Measurements from ENCODE around the gene KRT85. TPM values are rescaled to one million over a fixed set of nuclear protein-coding genes. Genes with fewer than 3 reads are reported as not detected.
"Not testable (repeated sequence)": the region's sequence is repeated elsewhere in the genome, so short reads cannot be mapped to it uniquely, and the experiment has no call there.

The KRT85 gene
- total RNA-seq, 2 donors from 2014 or later = not detected

DNA sequence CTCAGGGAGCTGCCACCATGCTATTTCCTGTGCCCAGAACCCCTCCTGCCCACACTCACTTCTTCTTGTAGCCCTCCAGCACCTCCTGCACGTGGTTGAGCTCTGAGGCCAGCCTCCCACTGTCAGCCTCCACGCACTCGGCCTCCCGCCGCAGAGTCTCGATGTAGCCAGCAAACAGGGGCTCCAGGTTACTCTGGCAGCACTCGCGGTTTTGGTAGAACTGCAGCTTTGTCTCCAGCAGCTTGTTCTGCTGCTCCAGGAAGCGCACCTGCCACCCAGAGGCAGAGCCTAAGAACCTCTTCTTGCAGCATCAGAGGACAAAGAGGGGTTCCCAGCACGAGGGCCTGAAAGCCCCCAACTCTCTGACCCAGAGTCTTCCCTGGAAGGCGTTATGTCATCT is 48.2 kb downstream of the KRT85 start:
- no peak for ATAC-seq
- intact Hi-C loops (cut with DNase I) = no loop called here
- no peak for DNase-seq

DNA sequence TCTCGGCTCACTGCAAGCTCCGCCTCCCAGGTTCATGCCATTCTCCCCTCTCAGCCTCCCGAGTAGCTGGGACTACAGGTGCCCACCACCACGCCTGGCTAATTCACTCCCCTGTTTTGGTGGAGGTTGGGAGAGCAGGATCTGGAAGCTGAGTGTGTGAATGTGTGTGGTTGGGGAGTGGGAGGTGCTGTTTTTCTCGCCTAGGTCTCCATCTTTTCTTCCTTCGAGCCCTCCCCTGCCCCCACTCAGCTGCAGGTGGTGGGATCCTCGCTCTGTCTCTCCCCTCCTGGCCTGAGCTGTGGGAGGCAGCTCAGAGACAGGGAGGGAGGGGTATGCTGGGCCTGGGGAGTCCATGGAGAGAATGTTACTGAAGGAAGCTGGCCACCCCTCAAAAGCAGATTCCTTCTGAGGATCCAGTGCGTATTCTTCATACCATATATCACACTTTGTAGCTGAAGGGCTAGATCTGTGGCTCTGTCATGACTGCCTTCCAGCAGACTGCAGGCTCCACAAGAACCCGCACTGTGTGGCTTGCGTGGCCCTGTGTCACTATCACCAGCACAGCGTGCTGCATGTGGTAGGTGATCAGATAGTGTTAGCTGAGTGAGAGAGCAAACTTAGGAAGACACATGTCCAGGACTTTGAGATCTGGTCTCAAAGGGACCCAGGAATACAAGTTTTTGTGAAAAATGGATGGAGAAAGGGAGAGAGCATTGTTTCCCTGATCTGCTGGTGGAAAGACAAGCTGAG is 48.9 kb downstream of the KRT85 start:
- ATAC-seq (no peak), DNase-seq (no peak)
- intact Hi-C loops (cut with DNase I) = no loop called here

DNA sequence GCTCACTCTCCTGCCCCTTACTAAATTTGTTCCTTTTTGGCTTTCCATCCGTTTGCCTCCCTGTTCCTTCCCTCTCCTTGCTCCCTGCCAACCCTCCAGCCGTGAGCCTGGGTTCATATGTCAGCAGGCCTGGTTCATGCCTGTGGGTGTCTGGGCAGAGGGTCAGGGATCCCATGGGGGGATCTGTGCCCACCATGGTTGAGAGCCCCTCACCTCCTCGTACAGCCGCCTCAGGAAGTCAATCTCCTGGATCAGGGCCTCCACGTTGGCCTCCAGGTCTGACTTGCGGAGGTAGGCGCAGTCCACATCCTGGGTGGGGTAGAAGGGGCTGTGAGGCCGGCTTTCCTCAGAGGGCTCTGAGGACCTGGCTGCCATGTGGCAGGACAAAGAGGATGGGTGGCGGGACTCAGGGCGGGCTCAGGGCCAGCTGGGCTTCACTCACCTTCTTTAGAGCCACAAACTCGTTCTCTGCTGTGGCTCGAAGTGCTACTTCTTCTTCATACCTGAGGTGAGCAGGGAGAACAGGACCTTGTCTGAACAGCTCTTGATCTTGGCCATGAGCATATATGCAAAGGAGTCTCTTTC is 49.7 kb downstream of the KRT85 start:
- intact Hi-C loops (cut with DNase I) = no loop called here

DNA sequence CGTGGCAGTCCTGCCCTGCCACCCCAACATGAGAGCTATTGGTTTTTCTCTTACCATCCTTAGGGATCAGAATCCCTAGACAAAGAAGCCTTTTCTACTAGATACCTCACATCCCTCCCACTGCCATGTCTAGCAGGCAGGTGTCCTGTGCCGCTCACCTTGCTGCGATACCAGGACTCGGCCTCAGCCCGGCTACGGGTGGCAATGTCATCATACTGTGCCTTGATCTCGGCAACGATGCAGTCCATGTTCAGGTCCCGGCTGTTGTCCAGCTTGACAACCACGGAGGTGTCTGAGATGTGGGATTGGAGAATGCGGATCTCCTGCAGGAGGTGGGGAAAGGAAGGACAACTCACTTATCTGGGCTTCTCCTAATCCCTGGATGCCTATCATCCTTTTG is 50.6 kb downstream of the KRT85 start:
- intact Hi-C loops (cut with DNase I) = no loop called here
- DNase-seq (no peak), ATAC-seq (no peak)

More for the DNA sequence above, 49.7 kb downstream of the KRT85 start:
- ATAC-seq = no peak
- DNase-seq = no peak

DNA sequence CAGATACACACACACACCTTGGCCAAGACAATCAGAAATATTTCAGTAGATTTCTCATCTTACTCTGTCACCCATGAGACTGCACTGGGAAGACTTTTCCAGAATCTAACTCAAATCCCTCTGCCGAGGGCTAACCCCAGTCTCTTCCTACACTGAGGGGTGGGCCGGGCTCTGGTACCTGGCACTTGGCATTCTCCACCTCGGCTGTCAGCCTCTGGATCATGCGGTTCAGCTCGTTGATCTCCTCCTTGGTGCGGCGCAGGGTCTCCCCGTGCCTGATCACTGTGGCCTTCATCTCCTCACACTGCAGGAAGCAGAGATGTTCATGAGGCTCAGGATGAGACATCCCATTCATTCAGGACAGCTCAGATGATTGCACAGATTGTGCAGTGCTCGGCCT is 51.0 kb downstream of the KRT85 start:
- DNase-seq = no peak

DNA sequence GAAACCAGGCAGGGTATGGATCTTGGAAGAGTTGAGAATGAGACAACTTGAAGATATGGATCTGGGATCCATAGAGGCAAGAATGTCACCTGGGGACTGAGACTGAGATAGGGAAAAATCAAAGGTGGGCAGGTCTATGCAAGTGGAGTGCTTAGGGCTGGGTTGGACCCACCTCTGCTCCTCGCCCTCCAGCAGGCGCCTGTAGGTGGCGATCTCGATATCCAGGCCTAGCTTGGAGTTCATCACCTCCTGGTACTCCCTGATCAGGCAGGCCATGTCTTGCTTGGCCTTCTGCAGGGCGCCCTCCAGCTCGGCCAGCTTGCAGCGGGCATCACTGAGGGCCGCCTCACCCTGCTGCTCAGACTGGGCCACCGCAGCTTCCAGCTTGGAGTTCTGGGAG is 51.6 kb downstream of the KRT85 start:
- DNase-seq; ATAC-seq; intact Hi-C loops (cut with DNase I): not testable (repeated sequence)

More for the DNA sequence above, 51.0 kb downstream of the KRT85 start:
- intact Hi-C loops (cut with DNase I) = no loop called here
- ATAC-seq = no peak

DNA sequence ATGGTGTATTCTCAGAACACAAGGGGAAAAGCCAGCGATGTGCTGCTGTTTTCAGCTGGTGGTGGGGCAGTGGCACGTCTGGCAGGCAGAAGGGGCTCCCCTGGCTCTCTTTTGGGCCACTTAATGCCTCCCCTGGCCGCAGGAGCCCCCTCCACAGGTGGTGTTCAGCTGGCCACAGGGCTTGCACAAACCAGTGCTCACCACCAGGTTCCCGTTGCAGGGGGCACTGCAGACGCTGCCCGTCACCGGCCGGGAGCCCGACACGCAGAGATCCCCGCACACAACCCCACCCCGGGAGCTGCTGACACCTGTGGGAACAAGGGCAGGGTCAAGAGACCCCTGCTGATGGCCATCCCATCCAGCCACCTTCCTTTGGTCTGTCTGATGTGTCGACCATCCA is 52.8 kb downstream of the KRT85 start:
- intact Hi-C loops (cut with DNase I) = no loop called here
- no peak for DNase-seq
- no peak for ATAC-seq

DNA sequence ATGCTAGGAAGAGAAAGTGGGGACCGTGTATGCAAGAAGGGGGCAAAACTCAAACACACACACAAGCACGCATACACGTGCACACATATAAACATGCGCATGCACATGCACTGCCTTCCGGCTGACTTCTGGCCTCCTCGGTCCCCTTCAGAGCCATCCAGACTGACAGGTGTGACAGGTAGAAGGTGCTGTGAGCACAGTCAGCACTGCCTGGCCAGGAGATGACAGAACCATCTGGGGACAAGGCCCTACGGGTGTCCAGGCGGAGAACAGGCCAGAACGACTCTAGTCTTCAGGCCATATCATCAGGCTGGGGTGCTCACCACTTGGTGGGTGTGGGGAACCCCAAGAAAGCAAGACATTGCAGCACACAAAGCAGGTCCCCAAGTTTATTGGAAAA is 53.4 kb downstream of the KRT85 start:
- intact Hi-C loops (cut with DNase I) = no loop called here
- ATAC-seq = no peak
- no peak for DNase-seq

DNA sequence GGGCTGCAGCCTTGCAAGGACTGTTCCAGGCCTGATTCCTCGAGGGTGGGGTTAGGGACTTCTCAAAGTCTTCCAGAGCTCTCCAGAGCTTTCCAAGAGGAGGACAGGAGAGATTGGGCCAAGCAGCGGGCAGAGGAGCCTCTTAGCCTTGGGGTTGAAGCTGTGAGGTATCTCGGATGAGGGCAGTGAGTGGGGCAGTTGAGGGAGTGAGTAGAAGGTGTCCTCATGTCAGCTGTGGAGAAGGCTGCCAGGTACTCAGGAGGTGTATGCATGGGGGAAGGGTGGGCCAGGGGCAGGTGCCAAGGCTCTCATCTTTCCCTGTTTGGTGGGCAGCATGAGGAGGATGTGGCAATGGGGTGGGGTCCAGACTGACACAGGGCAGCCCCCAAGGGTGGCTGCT is 53.8 kb downstream of the KRT85 start:
- DNase-seq (no peak), ATAC-seq (no peak)
- intact Hi-C loops (cut with DNase I) = no loop called here

DNA sequence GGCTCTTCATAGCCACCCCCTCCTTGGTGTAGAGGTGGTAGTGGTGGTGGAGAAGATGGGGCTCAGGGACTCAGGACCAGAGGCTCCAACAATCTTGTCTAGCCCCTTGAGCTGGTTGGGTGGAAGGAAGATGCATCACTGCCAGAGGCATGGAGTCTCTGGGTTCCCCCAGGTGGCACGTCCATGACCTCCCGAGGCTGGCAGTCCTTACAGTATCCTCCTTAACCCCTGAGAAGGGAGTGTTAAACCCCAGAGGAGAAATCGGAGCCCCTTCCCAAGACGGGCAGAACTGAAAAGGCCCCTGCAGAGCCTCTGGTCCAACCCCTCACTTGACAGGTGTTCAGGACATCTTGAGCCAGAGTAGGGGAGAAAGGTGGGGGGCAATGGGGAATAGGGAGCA is 55.2 kb downstream of the KRT85 start:
- no peak for ATAC-seq

DNA sequence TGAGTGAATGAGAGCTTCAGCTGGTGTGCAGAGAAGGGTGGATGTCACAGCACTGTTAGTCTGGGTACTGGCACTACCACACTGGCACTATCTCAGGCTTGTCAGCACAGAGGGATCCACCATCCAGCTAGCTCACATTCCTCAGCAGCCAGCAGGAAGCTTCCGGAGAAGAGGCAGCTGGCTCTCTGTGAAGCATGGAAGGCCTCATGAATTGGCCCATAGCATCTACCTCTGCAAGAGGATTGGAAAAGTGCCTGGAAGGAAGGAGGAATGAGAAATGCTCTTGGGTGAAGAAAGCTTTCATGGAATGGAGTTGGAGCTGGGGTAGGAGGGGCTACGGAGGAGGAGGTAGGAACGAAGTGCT is 56.0 kb downstream of the KRT85 start:
- ATAC-seq (peak; percentile 35 to 52), DNase-seq (no peak)
- intact Hi-C loops (cut with DNase I) = no loop called here

More for the DNA sequence above, 55.2 kb downstream of the KRT85 start:
- no peak for DNase-seq
- intact Hi-C loops (cut with DNase I) = no loop called here

DNA sequence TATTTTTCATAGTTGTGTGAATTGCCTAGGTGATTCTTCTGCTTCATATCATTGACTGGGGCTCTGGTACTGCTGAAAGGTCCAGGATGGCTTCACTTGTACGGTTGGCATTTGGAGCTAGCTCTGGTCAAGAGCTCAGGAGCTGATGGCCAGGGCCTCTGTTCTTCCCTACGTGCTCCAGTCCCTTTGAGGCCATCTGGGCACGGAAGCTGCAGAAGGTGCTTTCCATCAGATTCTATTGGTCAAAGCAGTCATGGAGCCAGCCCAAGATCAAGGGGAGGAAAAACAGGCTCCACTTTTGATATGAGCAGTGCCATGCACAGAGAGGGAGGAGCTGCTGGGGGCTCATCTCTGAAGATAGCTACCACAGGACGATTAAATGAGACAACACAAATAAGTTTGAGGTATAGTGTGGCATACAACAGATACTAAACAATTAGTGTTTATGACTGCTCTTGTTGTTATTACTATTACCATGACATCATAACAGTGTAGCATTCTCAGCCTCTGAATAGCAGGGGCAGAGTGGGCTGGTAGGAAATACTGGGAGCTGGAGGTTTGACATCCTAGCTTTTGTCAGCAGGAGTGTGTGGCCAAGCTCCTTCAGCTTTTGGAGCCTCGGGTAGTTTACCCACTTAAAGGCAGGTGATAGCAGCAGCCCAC is 56.5 kb downstream of the KRT85 start:
- DNase-seq (no peak), ATAC-seq (peak in 1 of 2 donors; percentile 10)
- intact Hi-C loops (cut with DNase I) = no loop called here

Other genes with a start within 250 kb of the KRT85 start
- under 1 TPM in 1 of 2 donors, not detected in 1; 0.44 TPM for gene KRT80, start 175.5 kb downstream of the KRT85 start, total RNA-seq
- 10 to 100 TPM in 1 of 2 donors, 1 to 10 TPM in 1; 1.0 to 34.3 TPM for gene KRT7, start 134.2 kb downstream of the KRT85 start, total RNA-seq
- not detected for gene KRT86, start 92.8 kb downstream of the KRT85 start, total RNA-seq
- gene KRT81, start 75.9 kb downstream of the KRT85 start, total RNA-seq = not detected
- gene KRT83, start 46.1 kb downstream of the KRT85 start, total RNA-seq = not detected
- gene KRT84, start 18.2 kb upstream of the KRT85 start, total RNA-seq = not detected
- not detected for gene KRT82, start 38.9 kb upstream of the KRT85 start, total RNA-seq
- not detected for gene KRT75, start 66.9 kb upstream of the KRT85 start, total RNA-seq
- gene KRT6B, start 84.7 kb upstream of the KRT85 start, total RNA-seq = not detected
- not detected for gene KRT6C, start 106.3 kb upstream of the KRT85 start, total RNA-seq
- gene KRT6A, start 125.8 kb upstream of the KRT85 start, total RNA-seq = 1 to 10 TPM in 1 of 2 donors, under 1 TPM in 1; 0.24 to 1.2 TPM
- 1 to 10 TPM; 1.2 to 4.6 TPM for gene KRT5, start 152.9 kb upstream of the KRT85 start, total RNA-seq
- not detected for gene KRT71, start 185.7 kb upstream of the KRT85 start, total RNA-seq
- not detected for gene KRT74, start 206.4 kb upstream of the KRT85 start, total RNA-seq
- not detected for gene KRT72, start 234.0 kb upstream of the KRT85 start, total RNA-seq